ENCODE results near the gene PSMA7. TPM values are rescaled to one million over a fixed set of nuclear protein-coding genes. Genes with fewer than 3 reads are reported as not detected.

The PSMA7 gene
- total RNA-seq, 1 experiment from 2014 or later, result 702 TPM

GRCh38 chr20:62174021-62174804 is 31.0 kb upstream of the PSMA7 start:
- peaks cover 68% of the 10 kb centered on the region for H3K36me3 Mint-ChIP-seq (ENCODE audit: insufficient read depth, unreplicated experiment)
- BruUV-seq (replicated peaks), result no TSS peak
- POLR2A ChIA-PET, result no interaction called here
- no peaks in the 10 kb centered on the region for H3K9me3 ChIP-seq
- no peak overlapping the region for H3K4me3 ChIP-seq (ENCODE audit: low read depth, low read length)
- no peaks in the 10 kb centered on the region for H3K27me3 Mint-ChIP-seq (ENCODE audit: insufficient read depth, unreplicated experiment)
- no peak for TF ChIP-seq CTCF (IDR thresholded peaks at IDR 0.05; ENCODE audit: insufficient read depth in 1 of 2, low read depth in 1 of 2, low read length in 1 of 2, severe bottlenecking in 1 of 2, unreplicated experiment in 1 of 2)
- H3K4me1 ChIP-seq, result no peaks in the 10 kb centered on the region
- no peaks in the 10 kb centered on the region for H3K4me1 Mint-ChIP-seq (ENCODE audit: low read depth, unreplicated experiment)
- CTCF ChIA-PET, result interaction anchor here (1.3 kb wide), 1 partner anchor 38 kb away, joined by 3 read pairs; no protein-coding TSS in a partner anchor
- H3K9me3 Mint-ChIP-seq (ENCODE audit: unreplicated experiment), result no peaks in the 10 kb centered on the region
- intact Hi-C loops (cut with micrococcal nuclease; ENCODE audit: unreplicated experiment), result no loop called here
- peaks cover 8% of the 10 kb centered on the region; the same call in 1 of the 2 replicates for H3K36me3 ChIP-seq (ENCODE audit: control insufficient read depth, insufficient read depth, low read length)
- no peak overlapping the region for H3K27ac Mint-ChIP-seq (ENCODE audit: unreplicated experiment)
- no peak for DNase-seq
- no peaks in the 10 kb centered on the region for H3K27me3 ChIP-seq (replicated peaks; ENCODE audit: control insufficient read depth, insufficient read depth, low read length)
- no peak overlapping the region for H3K4me3 Mint-ChIP-seq (ENCODE audit: unreplicated experiment)

GRCh38 chr20:62172666-62173065 is 29.5 kb upstream of the PSMA7 start:
- Mint-ChIP-seq H3K36me3 (ENCODE audit: insufficient read depth, unreplicated experiment) (peaks cover 71% of the 10 kb centered on the region), H3K4me3 (ENCODE audit: unreplicated experiment) (no peak overlapping the region), H3K9me3 (ENCODE audit: unreplicated experiment) (no peaks in the 10 kb centered on the region), H3K4me1 (ENCODE audit: low read depth, unreplicated experiment) (no peaks in the 10 kb centered on the region), H3K27ac (ENCODE audit: unreplicated experiment) (no peak overlapping the region), H3K27me3 (ENCODE audit: insufficient read depth, unreplicated experiment) (no peaks in the 10 kb centered on the region)
- H3K9me3 ChIP-seq, result no peaks in the 10 kb centered on the region
- no peaks in the 10 kb centered on the region for H3K27me3 ChIP-seq (replicated peaks; ENCODE audit: control insufficient read depth, insufficient read depth, low read length)
- TF ChIP-seq CTCF (IDR thresholded peaks at IDR 0.05; ENCODE audit: insufficient read depth in 1 of 2, low read depth in 1 of 2, low read length in 1 of 2, severe bottlenecking in 1 of 2, unreplicated experiment in 1 of 2), result no peak
- BruUV-seq (replicated peaks), result no TSS peak
- no peaks in the 10 kb centered on the region for H3K4me1 ChIP-seq
- no peak overlapping the region for H3K4me3 ChIP-seq (ENCODE audit: low read depth, low read length)
- ChIA-PET CTCF (interaction anchor here (1.3 kb wide), 1 partner anchor 37 kb away, joined by 3 read pairs; no protein-coding TSS in a partner anchor), POLR2A (no interaction called here)
- no peak for DNase-seq
- peaks cover 13% of the 10 kb centered on the region; the same call in 1 of the 2 replicates for H3K36me3 ChIP-seq (ENCODE audit: control insufficient read depth, insufficient read depth, low read length)
- intact Hi-C loops (cut with micrococcal nuclease; ENCODE audit: unreplicated experiment), result no loop called here

GRCh38 chr20:62171245-62171644 is 28.1 kb upstream of the PSMA7 start:
- Mint-ChIP-seq H3K36me3 (ENCODE audit: insufficient read depth, unreplicated experiment) (peaks cover 76% of the 10 kb centered on the region), H3K4me1 (ENCODE audit: low read depth, unreplicated experiment) (no peaks in the 10 kb centered on the region), H3K4me3 (ENCODE audit: unreplicated experiment) (no peak overlapping the region), H3K27ac (ENCODE audit: unreplicated experiment) (no peak overlapping the region), H3K27me3 (ENCODE audit: insufficient read depth, unreplicated experiment) (no peaks in the 10 kb centered on the region), H3K9me3 (ENCODE audit: unreplicated experiment) (no peaks in the 10 kb centered on the region)
- DNase-seq, result no peak
- Histone ChIP-seq H3K36me3 (ENCODE audit: control insufficient read depth, insufficient read depth, low read length) (peaks cover 17% of the 10 kb centered on the region), H3K4me3 (ENCODE audit: low read depth, low read length) (no peak overlapping the region), H3K9me3 (no peaks in the 10 kb centered on the region), H3K27me3 (replicated peaks; ENCODE audit: control insufficient read depth, insufficient read depth, low read length) (no peaks in the 10 kb centered on the region), H3K4me1 (no peaks in the 10 kb centered on the region)
- no peak for TF ChIP-seq CTCF (IDR thresholded peaks at IDR 0.05; ENCODE audit: insufficient read depth in 1 of 2, low read depth in 1 of 2, low read length in 1 of 2, severe bottlenecking in 1 of 2, unreplicated experiment in 1 of 2)
- intact Hi-C loops (cut with micrococcal nuclease; ENCODE audit: unreplicated experiment), result no loop called here
- BruUV-seq (replicated peaks), result no TSS peak
- ChIA-PET CTCF (no interaction called here), POLR2A (no interaction called here)
